ENCODE data around the gene RTL3.

DNA sequence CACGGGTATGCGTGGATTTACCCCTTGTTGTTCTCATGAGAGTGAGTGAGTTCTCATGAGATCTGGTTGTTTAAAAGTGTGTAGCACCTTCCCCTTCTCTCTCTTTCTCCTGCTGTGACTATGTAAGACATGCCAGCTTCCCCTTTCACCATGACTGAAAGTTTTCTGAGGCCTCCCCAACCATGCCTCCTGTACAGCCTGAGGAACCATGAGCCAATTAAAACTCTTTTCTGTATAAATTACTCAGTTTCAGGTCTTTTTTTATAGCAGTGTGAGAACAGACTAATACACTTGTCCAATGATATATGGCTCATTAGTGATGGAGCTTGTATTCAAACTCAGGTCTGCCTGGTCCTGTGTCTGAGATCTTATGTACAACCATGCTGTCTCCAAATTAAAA is 28.5 kb upstream of the RTL3 start:
- TF ChIP-seq, protein P1, sequence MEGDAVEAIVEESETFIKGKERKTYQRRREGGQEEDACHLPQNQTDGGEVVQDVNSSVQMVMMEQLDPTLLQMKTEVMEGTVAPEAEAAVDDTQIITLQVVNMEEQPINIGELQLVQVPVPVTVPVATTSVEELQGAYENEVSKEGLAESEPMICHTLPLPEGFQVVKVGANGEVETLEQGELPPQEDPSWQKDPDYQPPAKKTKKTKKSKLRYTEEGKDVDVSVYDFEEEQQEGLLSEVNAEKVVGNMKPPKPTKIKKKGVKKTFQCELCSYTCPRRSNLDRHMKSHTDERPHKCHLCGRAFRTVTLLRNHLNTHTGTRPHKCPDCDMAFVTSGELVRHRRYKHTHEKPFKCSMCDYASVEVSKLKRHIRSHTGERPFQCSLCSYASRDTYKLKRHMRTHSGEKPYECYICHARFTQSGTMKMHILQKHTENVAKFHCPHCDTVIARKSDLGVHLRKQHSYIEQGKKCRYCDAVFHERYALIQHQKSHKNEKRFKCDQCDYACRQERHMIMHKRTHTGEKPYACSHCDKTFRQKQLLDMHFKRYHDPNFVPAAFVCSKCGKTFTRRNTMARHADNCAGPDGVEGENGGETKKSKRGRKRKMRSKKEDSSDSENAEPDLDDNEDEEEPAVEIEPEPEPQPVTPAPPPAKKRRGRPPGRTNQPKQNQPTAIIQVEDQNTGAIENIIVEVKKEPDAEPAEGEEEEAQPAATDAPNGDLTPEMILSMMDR (IDR thresholded peaks at IDR 0.05) = no peak
- no peak for TF ChIP-seq EP300 (IDR thresholded peaks at IDR 0.05)

Measured in gastroesophageal sphincter (tissue), 3 donors.